Loucy (cell line): ENCODE measurements around the gene COLQ.

Source experiments
- CTCF ChIP-seq: fragments of 200-600 bp; sonication (generic); conservative IDR thresholded peaks from 2 replicates; pipeline ENCODE4 v1.5.1; 2014; ENCODE audit warnings: mild to moderate bottlenecking, antibody characterized with exemption, low read length
- EZH2phosphoT487 ChIP-seq: fragments of 200-600 bp; IDR thresholded peaks from 2 replicates; pipeline ENCODE4 v1.6.1; 2018; ENCODE audit warnings: antibody characterized with exemption, mild to moderate bottlenecking, moderate library complexity, borderline replicate concordance

DNA sequence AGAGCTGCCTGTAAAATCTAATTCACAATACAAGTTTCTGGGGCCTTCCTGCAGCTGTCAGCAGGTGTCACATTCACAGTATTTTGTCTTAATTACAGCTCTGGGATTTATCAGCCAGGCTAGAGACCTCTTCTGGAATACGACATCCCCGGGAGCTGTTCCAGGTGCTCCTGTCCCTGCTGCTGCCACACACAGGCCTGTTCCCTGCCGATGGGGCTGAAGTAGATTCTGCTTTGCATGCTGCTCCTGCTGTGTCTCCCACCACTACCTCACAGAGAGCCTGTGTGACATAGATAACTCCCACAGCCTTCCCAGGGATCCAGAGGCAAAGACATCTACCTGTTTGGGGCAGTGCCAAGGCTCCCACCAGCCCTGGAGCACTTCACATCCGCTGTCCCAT lies 20.4 kb downstream of the COLQ start:
- TF ChIP-seq CTCF (no peak), EZH2phosphoT487 (no peak)
